ENCODE data around the gene CELA3B.
"Not testable (repeated sequence)": the region's sequence is repeated elsewhere in the genome, so short reads cannot be mapped to it uniquely, and the experiment has no call there.

The CELA3B gene

DNA sequence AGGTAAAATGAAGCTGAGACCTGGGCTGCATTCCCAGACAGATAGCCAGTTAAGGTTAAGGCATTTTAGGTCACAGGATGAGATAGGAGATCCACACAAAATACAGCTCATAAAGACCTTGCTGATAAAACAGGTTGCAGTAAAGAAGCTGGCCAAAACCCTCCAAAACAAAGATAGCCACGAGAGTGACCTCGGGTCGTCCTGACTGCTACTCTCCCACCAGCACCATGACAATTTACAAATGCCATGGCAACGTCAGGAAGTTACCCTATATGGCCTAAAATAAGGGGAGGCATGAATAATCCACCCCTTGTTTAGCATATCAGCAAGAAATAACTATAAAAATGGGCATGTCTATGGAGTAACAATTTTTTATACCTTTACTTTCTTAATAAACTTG lies 6.3 kb upstream of the CELA3B start:
- H3K4me1 ChIP-seq (ENCODE audit: control insufficient read depth in 2 of 2, insufficient read depth in 1 of 2, low read depth in 1 of 2, low read length in 2 of 2); H2BK15ac ChIP-seq (ENCODE audit: low read length); H3K14ac ChIP-seq (ENCODE audit: low read length); H3K27me3 ChIP-seq (ENCODE audit: control insufficient read depth in 3 of 3, insufficient read depth in 3 of 3, low read depth in 1 of 3, low read length in 3 of 3); H2AFZ ChIP-seq (ENCODE audit: low read length); H3K27ac ChIP-seq (replicated peaks; ENCODE audit: low read length); H3K18ac ChIP-seq (ENCODE audit: low read length); DNase-seq (ENCODE audit: low spot score); H4K91ac ChIP-seq (ENCODE audit: low read depth, low read length, poor library complexity); H3K4ac ChIP-seq (ENCODE audit: low read length); H4K8ac ChIP-seq (ENCODE audit: low read depth, low read length); H3K4me2 ChIP-seq (ENCODE audit: insufficient read depth, low read length, poor library complexity, severe bottlenecking); H2BK12ac ChIP-seq (ENCODE audit: low read length); H3K9ac ChIP-seq (ENCODE audit: low read depth, low read length, poor library complexity); H3K79me1 ChIP-seq (ENCODE audit: low read depth, low read length); H3K9me3 ChIP-seq (replicated peaks in 1 of 2; ENCODE audit: control insufficient read depth in 2 of 2, insufficient read depth in 1 of 2, low read depth in 1 of 2, low read length in 2 of 2); H3K36me3 ChIP-seq (replicated peaks in 1 of 2; ENCODE audit: control insufficient read depth in 2 of 2, insufficient read depth in 2 of 2, low read length in 2 of 2); H3K23ac ChIP-seq (ENCODE audit: low read depth, low read length, poor library complexity); H2AK5ac ChIP-seq (ENCODE audit: low read depth, low read length); H2BK5ac ChIP-seq (ENCODE audit: low read length); H3K4me3 ChIP-seq (ENCODE audit: low read length in 2 of 2); H2BK120ac ChIP-seq (ENCODE audit: low read depth, low read length): not testable (repeated sequence)
- WGBS, 2 donors (ENCODE audit: extremely low coverage in 2 of 2, insufficient read length in 2 of 2, insufficient replicate concordance in 1 of 2) = no CpG with 5 or more reads among the region's 4 CpGs

DNA sequence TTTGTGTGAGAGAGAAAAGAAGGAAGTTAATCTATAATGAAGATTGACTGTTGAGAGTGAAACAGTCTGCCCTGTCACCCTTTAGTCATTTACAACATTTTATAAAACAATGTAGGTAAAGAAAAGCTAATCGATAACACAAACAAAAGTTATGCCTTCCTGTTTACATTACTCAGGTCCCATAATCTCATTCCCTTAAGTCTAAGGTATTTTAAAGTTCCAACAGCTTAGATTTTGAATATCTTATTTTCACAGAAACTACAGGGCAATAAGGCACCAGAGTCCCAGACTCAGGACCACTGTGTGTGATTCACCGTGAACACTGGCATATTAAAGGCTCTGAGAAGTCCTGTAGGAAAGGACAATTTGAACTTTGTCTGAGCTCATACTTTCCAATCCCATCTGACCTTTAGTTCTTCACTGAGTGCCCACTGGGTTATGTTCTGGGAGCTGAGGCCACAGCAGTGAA lies 3.8 kb upstream of the CELA3B start:
- not testable (repeated sequence) for H2AK5ac ChIP-seq (ENCODE audit: low read depth, low read length); H3K27me3 ChIP-seq (ENCODE audit: control insufficient read depth in 3 of 3, insufficient read depth in 3 of 3, low read depth in 1 of 3, low read length in 3 of 3); H3K23ac ChIP-seq (ENCODE audit: low read depth, low read length, poor library complexity); H3K4me2 ChIP-seq (ENCODE audit: insufficient read depth, low read length, poor library complexity, severe bottlenecking); H3K4me3 ChIP-seq (ENCODE audit: low read length in 2 of 2); H3K9me3 ChIP-seq (replicated peaks in 1 of 2; ENCODE audit: control insufficient read depth in 2 of 2, insufficient read depth in 1 of 2, low read depth in 1 of 2, low read length in 2 of 2); H4K8ac ChIP-seq (ENCODE audit: low read depth, low read length); H2BK120ac ChIP-seq (ENCODE audit: low read depth, low read length); H4K91ac ChIP-seq (ENCODE audit: low read depth, low read length, poor library complexity); H3K9ac ChIP-seq (ENCODE audit: low read depth, low read length, poor library complexity); H2AFZ ChIP-seq (ENCODE audit: low read length); DNase-seq (ENCODE audit: low spot score); H3K27ac ChIP-seq (replicated peaks; ENCODE audit: low read length); H3K4ac ChIP-seq (ENCODE audit: low read length); H2BK12ac ChIP-seq (ENCODE audit: low read length); H3K14ac ChIP-seq (ENCODE audit: low read length); H3K79me1 ChIP-seq (ENCODE audit: low read depth, low read length); H3K4me1 ChIP-seq (ENCODE audit: control insufficient read depth in 2 of 2, insufficient read depth in 1 of 2, low read depth in 1 of 2, low read length in 2 of 2); H3K18ac ChIP-seq (ENCODE audit: low read length); H2BK5ac ChIP-seq (ENCODE audit: low read length); H3K36me3 ChIP-seq (replicated peaks in 1 of 2; ENCODE audit: control insufficient read depth in 2 of 2, insufficient read depth in 2 of 2, low read length in 2 of 2); H2BK15ac ChIP-seq (ENCODE audit: low read length)
- no CpG with 5 or more reads among the region's 2 CpGs for WGBS, 2 donors (ENCODE audit: extremely low coverage in 2 of 2, insufficient read length in 2 of 2, insufficient replicate concordance in 1 of 2)

DNA sequence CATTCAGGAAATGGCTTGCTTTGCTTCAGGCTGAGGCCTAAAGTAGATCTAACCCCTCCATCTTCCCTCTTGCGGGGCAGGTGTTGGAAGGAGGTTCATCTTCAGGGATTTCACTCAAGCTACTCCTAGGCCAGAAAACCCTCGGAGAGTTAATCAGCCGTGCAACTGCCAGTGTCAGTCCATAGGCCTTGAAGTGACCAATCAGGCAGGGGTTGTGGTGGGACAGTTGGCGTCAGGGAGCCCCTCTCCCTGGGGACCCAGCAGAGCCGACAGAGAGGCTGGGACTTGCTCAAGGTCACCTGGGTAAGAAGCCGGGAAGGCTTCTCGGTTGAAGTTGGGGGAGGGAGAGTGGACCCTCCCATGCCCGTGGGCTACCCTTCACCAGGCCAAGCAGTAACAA lies 2.9 kb upstream of the CELA3B start:
- H3K79me1 ChIP-seq (ENCODE audit: low read depth, low read length); H4K91ac ChIP-seq (ENCODE audit: low read depth, low read length, poor library complexity); H2BK12ac ChIP-seq (ENCODE audit: low read length); H3K9me3 ChIP-seq (replicated peaks in 1 of 2; ENCODE audit: control insufficient read depth in 2 of 2, insufficient read depth in 1 of 2, low read depth in 1 of 2, low read length in 2 of 2); H2BK120ac ChIP-seq (ENCODE audit: low read depth, low read length); H2AFZ ChIP-seq (ENCODE audit: low read length); DNase-seq (ENCODE audit: low spot score); H3K36me3 ChIP-seq (replicated peaks in 1 of 2; ENCODE audit: control insufficient read depth in 2 of 2, insufficient read depth in 2 of 2, low read length in 2 of 2); H3K27ac ChIP-seq (replicated peaks; ENCODE audit: low read length); H2AK5ac ChIP-seq (ENCODE audit: low read depth, low read length); H3K14ac ChIP-seq (ENCODE audit: low read length); H3K4me3 ChIP-seq (ENCODE audit: low read length in 2 of 2); H3K4me1 ChIP-seq (ENCODE audit: control insufficient read depth in 2 of 2, insufficient read depth in 1 of 2, low read depth in 1 of 2, low read length in 2 of 2); H3K27me3 ChIP-seq (ENCODE audit: control insufficient read depth in 3 of 3, insufficient read depth in 3 of 3, low read depth in 1 of 3, low read length in 3 of 3); H2BK15ac ChIP-seq (ENCODE audit: low read length); H3K4ac ChIP-seq (ENCODE audit: low read length); H4K8ac ChIP-seq (ENCODE audit: low read depth, low read length); H3K18ac ChIP-seq (ENCODE audit: low read length); H2BK5ac ChIP-seq (ENCODE audit: low read length); H3K4me2 ChIP-seq (ENCODE audit: insufficient read depth, low read length, poor library complexity, severe bottlenecking); H3K23ac ChIP-seq (ENCODE audit: low read depth, low read length, poor library complexity); H3K9ac ChIP-seq (ENCODE audit: low read depth, low read length, poor library complexity): not testable (repeated sequence)
- no CpG with 5 or more reads among the region's 8 CpGs for WGBS, 2 donors (ENCODE audit: extremely low coverage in 2 of 2, insufficient read length in 2 of 2, insufficient replicate concordance in 1 of 2)

DNA sequence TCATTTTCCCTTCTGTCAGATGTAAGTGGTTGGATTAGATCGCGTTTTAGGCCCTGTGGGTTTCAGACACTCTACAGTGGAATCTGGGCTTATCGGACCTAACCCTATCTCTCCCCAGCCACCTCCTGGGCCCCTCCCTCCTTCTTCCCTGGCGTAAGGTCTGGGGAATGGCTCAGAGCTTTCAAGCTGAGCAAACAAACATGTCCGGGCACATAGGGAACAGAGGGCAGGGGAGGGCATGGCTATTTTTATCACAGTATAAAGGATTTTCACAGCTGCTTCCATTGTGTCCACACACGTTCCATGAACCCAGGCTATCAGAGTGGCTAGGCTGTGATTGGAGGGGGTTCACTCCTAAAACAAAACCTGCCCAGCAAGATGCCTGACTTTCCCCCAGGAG lies 2.1 kb upstream of the CELA3B start:
- H3K4me1 ChIP-seq (ENCODE audit: control insufficient read depth in 2 of 2, insufficient read depth in 1 of 2, low read depth in 1 of 2, low read length in 2 of 2); H3K27ac ChIP-seq (replicated peaks; ENCODE audit: low read length); H2BK15ac ChIP-seq (ENCODE audit: low read length); DNase-seq (ENCODE audit: low spot score); H3K23ac ChIP-seq (ENCODE audit: low read depth, low read length, poor library complexity); H3K36me3 ChIP-seq (replicated peaks in 1 of 2; ENCODE audit: control insufficient read depth in 2 of 2, insufficient read depth in 2 of 2, low read length in 2 of 2); H3K14ac ChIP-seq (ENCODE audit: low read length); H3K79me1 ChIP-seq (ENCODE audit: low read depth, low read length); H2AK5ac ChIP-seq (ENCODE audit: low read depth, low read length); H2BK12ac ChIP-seq (ENCODE audit: low read length); H3K9ac ChIP-seq (ENCODE audit: low read depth, low read length, poor library complexity); H4K8ac ChIP-seq (ENCODE audit: low read depth, low read length); H3K4me3 ChIP-seq (ENCODE audit: low read length in 2 of 2); H2BK120ac ChIP-seq (ENCODE audit: low read depth, low read length); H2BK5ac ChIP-seq (ENCODE audit: low read length); H3K27me3 ChIP-seq (ENCODE audit: control insufficient read depth in 3 of 3, insufficient read depth in 3 of 3, low read depth in 1 of 3, low read length in 3 of 3); H2AFZ ChIP-seq (ENCODE audit: low read length); H4K91ac ChIP-seq (ENCODE audit: low read depth, low read length, poor library complexity); H3K4me2 ChIP-seq (ENCODE audit: insufficient read depth, low read length, poor library complexity, severe bottlenecking); H3K4ac ChIP-seq (ENCODE audit: low read length); H3K18ac ChIP-seq (ENCODE audit: low read length); H3K9me3 ChIP-seq (replicated peaks in 1 of 2; ENCODE audit: control insufficient read depth in 2 of 2, insufficient read depth in 1 of 2, low read depth in 1 of 2, low read length in 2 of 2): not testable (repeated sequence)
- WGBS, 2 donors (ENCODE audit: extremely low coverage in 2 of 2, insufficient read length in 2 of 2, insufficient replicate concordance in 1 of 2) = no CpG with 5 or more reads among the region's 6 CpGs

Data from neuronal stem cell (in vitro differentiated cells).